Measurements from ENCODE around the gene WDFY1. TPM values are rescaled to one million over a fixed set of nuclear protein-coding genes. Genes with fewer than 3 reads are reported as not detected.

Gene WDFY1
- total RNA-seq (10 to 100 TPM; 28.1 to 45.2 (median 33.5) TPM), polyA plus RNA-seq (10 to 100 TPM in 2 of 3 donors, 1 to 10 TPM in 1; 7.8 to 32.1 (median 15.6) TPM)
- long read RNA-seq, donor 1, full-length matches to known transcripts: 8 of 8 reads
- long read RNA-seq, donor 1, partial matches to known transcripts: 0 of 8 reads
- long read RNA-seq, donor 1, other reads (novel, unspliced or antisense): 0 of 8 reads
- long read RNA-seq, donor 2, full-length matches to known transcripts: 7 of 7 reads
- long read RNA-seq, donor 2, partial matches to known transcripts: 0 of 7 reads
- long read RNA-seq, donor 2, other reads (novel, unspliced or antisense): 0 of 7 reads
- long read RNA-seq, donor 3, full-length matches to known transcripts: 8 of 8 reads
- long read RNA-seq, donor 3, partial matches to known transcripts: 0 of 8 reads
- long read RNA-seq, donor 3, other reads (novel, unspliced or antisense): 0 of 8 reads
- long read RNA-seq, donor 4, full-length matches to known transcripts: 13 of 16 reads
- long read RNA-seq, donor 4, partial matches to known transcripts: 0 of 16 reads
- long read RNA-seq, donor 4, other reads (novel, unspliced or antisense): 3 of 16 reads
- long read RNA-seq, donor 5, full-length matches to known transcripts: 22 of 26 reads
- long read RNA-seq, donor 5, partial matches to known transcripts: 1 of 26 reads
- long read RNA-seq, donor 5, other reads (novel, unspliced or antisense): 3 of 26 reads
- long read RNA-seq, donor 6, full-length matches to known transcripts: 6 of 10 reads
- long read RNA-seq, donor 6, partial matches to known transcripts: 1 of 10 reads
- long read RNA-seq, donor 6, other reads (novel, unspliced or antisense): 3 of 10 reads
- long read RNA-seq, donor 7, full-length matches to known transcripts: 6 of 6 reads
- long read RNA-seq, donor 7, partial matches to known transcripts: 0 of 6 reads
- long read RNA-seq, donor 7, other reads (novel, unspliced or antisense): 0 of 6 reads
- long read RNA-seq, donor 8, full-length matches to known transcripts: 13 of 13 reads
- long read RNA-seq, donor 8, partial matches to known transcripts: 0 of 13 reads
- long read RNA-seq, donor 8, other reads (novel, unspliced or antisense): 0 of 13 reads
- long read RNA-seq, donor 9, full-length matches to known transcripts: 4 of 4 reads
- long read RNA-seq, donor 9, partial matches to known transcripts: 0 of 4 reads
- long read RNA-seq, donor 9, other reads (novel, unspliced or antisense): 0 of 4 reads
- long read RNA-seq, donor 10, full-length matches to known transcripts: 3 of 3 reads
- long read RNA-seq, donor 10, partial matches to known transcripts: 0 of 3 reads
- long read RNA-seq, donor 10, other reads (novel, unspliced or antisense): 0 of 3 reads

DNA sequence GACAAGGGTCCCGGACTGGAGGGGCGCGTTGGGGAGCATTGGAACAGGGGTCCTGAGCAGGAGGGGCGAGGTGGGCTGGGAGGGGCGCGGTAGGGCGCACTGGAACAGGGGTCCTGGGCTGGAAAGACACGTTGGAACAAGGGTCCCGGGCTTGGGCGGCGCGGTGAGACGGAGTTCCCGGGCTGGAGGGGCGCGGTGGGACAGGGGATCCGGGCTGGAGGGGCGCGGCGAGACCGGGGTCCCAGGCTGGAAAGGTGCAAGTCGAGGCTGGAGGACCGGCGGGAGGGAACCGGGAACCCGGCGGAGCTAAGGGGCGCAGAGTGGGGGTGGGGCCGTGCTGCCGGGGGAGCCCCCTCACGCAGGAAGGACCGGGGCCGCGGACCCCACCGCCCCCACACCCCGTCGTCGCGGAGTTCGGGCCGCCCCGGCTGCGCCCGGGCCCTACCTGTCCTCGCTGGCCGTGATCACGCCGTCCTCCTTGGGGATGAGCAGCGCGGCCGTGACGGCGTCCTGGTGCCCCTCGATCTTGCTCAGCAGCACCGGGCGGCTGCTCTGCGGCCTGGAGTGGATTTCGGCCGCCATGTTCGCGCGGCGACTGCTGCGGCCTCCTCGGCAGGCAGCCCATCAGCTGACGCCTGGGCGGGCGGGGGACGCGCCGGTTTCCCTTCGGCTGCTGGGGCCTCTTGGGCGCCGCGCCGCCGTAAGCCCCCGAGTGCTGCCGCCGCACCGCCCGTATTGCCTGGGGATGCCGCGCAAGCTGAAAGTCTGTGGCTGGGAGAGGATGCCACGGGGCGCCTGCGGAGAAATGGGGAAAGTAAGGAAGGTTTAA is at the start of gene WDFY1:
Gene WDFY1, minus strand, starts transcription at position 633 of the 829 bp plus-strand sequence. Its CDS starts 51 bp downstream, at position 582.
- Histone ChIP-seq H3K27ac (peak within 1 kb of the TSS; percentile 37 to 91 (median 85)), H3K27me3 (no peaks in the 10 kb centered on the region), H3K4me1 (replicated peaks in 1 of 2) (peaks cover 11 to 29% of the 10 kb centered on the region in 2 donors), H3K4me3 (peak within 1 kb of the TSS; percentile 51 to 94 (median 80)), H3K9me3 (replicated peaks in 1 of 3) (no peaks in the 10 kb centered on the region), H3K36me3 (replicated peaks in 1 of 2) (no peaks in the 10 kb centered on the region)
- intact Hi-C loops (cut with DNase I): no loop called here
- WGBS, 4 donors: 0 to 1% (median 1%) methylated on average over 14 to 87 of the region's 87 CpGs
- peak; percentile 87 to 92 (median 89) for DNase-seq
- TF ChIP-seq POLR2A (IDR thresholded peaks at IDR 0.05) (peak; percentile 58 to 87), CTCF (IDR thresholded peaks at IDR 0.05) (peak in 1 of 6 experiments; percentile 4)

GRCh38 chr2:223994562-223995162 is 49.5 kb upstream of the WDFY1 start:
- DNase-seq: no peak
- Histone ChIP-seq H3K36me3 (replicated peaks in 1 of 2) (no peaks in the 10 kb centered on the region), H3K9me3 (replicated peaks in 1 of 3) (no peaks in the 10 kb centered on the region), H3K4me3 (no peak overlapping the region), H3K27me3 (no peaks in the 10 kb centered on the region), H3K27ac (no peak overlapping the region), H3K4me1 (replicated peaks in 1 of 2) (no peaks in the 10 kb centered on the region)
- TF ChIP-seq CTCF (IDR thresholded peaks at IDR 0.05) (no peak), POLR2A (IDR thresholded peaks at IDR 0.05) (no peak)
- 79 to 89% (median 83%) methylated on average over 4 of the region's 4 CpGs for WGBS, 4 donors
- intact Hi-C loops (cut with DNase I): loop anchor here (5.0 kb wide), 2 partner anchors 288 to 293 kb away; no protein-coding TSS in a partner anchor

GRCh38 chr2:223993634-223994232 is 48.6 kb upstream of the WDFY1 start:
- peak; percentile 65 to 82 (median 80) for TF ChIP-seq CTCF (IDR thresholded peaks at IDR 0.05)
- no peak for TF ChIP-seq POLR2A (IDR thresholded peaks at IDR 0.05)
- peak; percentile 48 to 89 (median 69) for DNase-seq
- Histone ChIP-seq H3K9me3 (replicated peaks in 1 of 3) (no peaks in the 10 kb centered on the region), H3K27ac (no peak overlapping the region), H3K4me1 (replicated peaks in 1 of 2) (no peaks in the 10 kb centered on the region), H3K36me3 (replicated peaks in 1 of 2) (no peaks in the 10 kb centered on the region), H3K4me3 (no peak overlapping the region), H3K27me3 (no peaks in the 10 kb centered on the region)
- intact Hi-C loops (cut with DNase I): loop anchor here in 1 of 2 donors (5.0 kb wide), 1 partner anchor 294 kb away; no protein-coding TSS in a partner anchor
- WGBS, 4 donors: 27 to 30% (median 28%) methylated on average over 5 of the region's 5 CpGs

Data from adrenal gland (tissue), 19 donors.